HL-60 (cell line): ENCODE measurements around the gene C22orf23.

Source experiments
- GABPA ChIP-seq: IDR thresholded peaks from 2 replicates; pipeline ENCODE4 v1.6.1; 2012; ENCODE audit warnings: low read depth
- POLR2AphosphoS5 ChIP-seq: IDR thresholded peaks from 2 replicates; pipeline ENCODE4 v1.6.1; 2012; ENCODE audit warnings: low read depth
- SPI1 ChIP-seq: IDR thresholded peaks from 2 replicates; pipeline ENCODE4 v1.6.1; 2012; ENCODE audit warnings: low read depth, mild to moderate bottlenecking, borderline replicate concordance
- TF ChIP-seq, protein P1 (sequence below): IDR thresholded peaks from one replicate; pipeline ENCODE4 v1.5.1; 2011; ENCODE audit warnings: low read length, control low read depth, inconsistent platforms; ENCODE audit not compliant: insufficient read depth
- TF ChIP-seq, protein P2 (sequence below): IDR thresholded peaks from 2 replicates; pipeline ENCODE4 v1.6.1; 2012; ENCODE audit warnings: low read depth; ENCODE audit not compliant: insufficient replicate concordance

DNA sequence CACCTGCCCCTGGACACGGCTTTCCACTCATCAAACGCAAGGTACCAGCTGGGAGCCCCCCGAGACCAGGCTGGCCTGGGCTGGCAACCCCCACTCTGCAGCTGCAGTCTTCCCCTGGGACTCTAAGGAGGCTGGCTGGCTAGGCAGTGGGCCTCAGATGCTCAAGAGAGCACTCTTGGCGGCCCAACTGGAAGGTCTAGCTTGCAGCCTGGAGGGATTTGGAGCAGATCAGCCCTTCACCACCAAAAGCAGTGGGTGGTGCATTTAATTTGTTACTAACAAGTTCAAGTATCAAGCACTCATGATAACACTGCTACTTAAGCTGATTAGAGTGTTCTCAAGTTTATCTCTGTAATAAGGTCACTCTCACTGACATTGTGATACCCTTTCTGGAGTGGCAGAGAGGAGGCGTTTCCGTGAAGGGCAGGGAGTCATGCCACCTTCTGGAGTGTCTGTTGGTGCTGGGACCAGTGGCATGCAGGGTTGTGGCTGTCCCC lies 21.5 kb downstream of the C22orf23 start:
- TF ChIP-seq, protein P1, sequence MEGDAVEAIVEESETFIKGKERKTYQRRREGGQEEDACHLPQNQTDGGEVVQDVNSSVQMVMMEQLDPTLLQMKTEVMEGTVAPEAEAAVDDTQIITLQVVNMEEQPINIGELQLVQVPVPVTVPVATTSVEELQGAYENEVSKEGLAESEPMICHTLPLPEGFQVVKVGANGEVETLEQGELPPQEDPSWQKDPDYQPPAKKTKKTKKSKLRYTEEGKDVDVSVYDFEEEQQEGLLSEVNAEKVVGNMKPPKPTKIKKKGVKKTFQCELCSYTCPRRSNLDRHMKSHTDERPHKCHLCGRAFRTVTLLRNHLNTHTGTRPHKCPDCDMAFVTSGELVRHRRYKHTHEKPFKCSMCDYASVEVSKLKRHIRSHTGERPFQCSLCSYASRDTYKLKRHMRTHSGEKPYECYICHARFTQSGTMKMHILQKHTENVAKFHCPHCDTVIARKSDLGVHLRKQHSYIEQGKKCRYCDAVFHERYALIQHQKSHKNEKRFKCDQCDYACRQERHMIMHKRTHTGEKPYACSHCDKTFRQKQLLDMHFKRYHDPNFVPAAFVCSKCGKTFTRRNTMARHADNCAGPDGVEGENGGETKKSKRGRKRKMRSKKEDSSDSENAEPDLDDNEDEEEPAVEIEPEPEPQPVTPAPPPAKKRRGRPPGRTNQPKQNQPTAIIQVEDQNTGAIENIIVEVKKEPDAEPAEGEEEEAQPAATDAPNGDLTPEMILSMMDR = no peak
- no peak for TF ChIP-seq POLR2AphosphoS5
- TF ChIP-seq GABPA = no peak
- TF ChIP-seq SPI1 = no peak
- TF ChIP-seq, protein P2, sequence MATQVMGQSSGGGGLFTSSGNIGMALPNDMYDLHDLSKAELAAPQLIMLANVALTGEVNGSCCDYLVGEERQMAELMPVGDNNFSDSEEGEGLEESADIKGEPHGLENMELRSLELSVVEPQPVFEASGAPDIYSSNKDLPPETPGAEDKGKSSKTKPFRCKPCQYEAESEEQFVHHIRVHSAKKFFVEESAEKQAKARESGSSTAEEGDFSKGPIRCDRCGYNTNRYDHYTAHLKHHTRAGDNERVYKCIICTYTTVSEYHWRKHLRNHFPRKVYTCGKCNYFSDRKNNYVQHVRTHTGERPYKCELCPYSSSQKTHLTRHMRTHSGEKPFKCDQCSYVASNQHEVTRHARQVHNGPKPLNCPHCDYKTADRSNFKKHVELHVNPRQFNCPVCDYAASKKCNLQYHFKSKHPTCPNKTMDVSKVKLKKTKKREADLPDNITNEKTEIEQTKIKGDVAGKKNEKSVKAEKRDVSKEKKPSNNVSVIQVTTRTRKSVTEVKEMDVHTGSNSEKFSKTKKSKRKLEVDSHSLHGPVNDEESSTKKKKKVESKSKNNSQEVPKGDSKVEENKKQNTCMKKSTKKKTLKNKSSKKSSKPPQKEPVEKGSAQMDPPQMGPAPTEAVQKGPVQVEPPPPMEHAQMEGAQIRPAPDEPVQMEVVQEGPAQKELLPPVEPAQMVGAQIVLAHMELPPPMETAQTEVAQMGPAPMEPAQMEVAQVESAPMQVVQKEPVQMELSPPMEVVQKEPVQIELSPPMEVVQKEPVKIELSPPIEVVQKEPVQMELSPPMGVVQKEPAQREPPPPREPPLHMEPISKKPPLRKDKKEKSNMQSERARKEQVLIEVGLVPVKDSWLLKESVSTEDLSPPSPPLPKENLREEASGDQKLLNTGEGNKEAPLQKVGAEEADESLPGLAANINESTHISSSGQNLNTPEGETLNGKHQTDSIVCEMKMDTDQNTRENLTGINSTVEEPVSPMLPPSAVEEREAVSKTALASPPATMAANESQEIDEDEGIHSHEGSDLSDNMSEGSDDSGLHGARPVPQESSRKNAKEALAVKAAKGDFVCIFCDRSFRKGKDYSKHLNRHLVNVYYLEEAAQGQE = no peak
